ENCODE data around the gene HSD17B10.
"Not testable (repeated sequence)": the region's sequence is repeated elsewhere in the genome, so short reads cannot be mapped to it uniquely, and the experiment has no call there.

HSD17B10 gene

GRCh38 chrX:53433651-53434639, at the start of gene HSD17B10:
TSS of gene HSD17B10 (minus strand) at chrX:53434370. CDS start at chrX:53434345, 25 bp downstream.
- H3K27me3 Mint-ChIP-seq = peaks cover 32% of the 10 kb centered on the region
- peaks cover 32% of the 10 kb centered on the region for H3K4me1 Mint-ChIP-seq (ENCODE audit: low read depth)
- H3K9me3 Mint-ChIP-seq = no peaks in the 10 kb centered on the region

GRCh38 chrX:53483416-53483815, 49.2 kb upstream of the HSD17B10 start:
- H3K9me3 Mint-ChIP-seq = no peaks in the 10 kb centered on the region
- peaks cover 30% of the 10 kb centered on the region for H3K27me3 Mint-ChIP-seq
- H3K27ac Mint-ChIP-seq = no peak overlapping the region
- no peaks in the 10 kb centered on the region for H3K36me3 Mint-ChIP-seq (ENCODE audit: low read depth)
- H3K4me3 Mint-ChIP-seq = no peak overlapping the region
- no peak for DNase-seq
- peaks cover 2% of the 10 kb centered on the region for H3K4me1 Mint-ChIP-seq (ENCODE audit: low read depth)

More at GRCh38 chrX:53433651-53434639, at the start of gene HSD17B10:
- peak; percentile 88 for DNase-seq
- Mint-ChIP-seq H3K27ac (peak within 1 kb of the TSS; percentile 93), H3K4me3 (peak within 1 kb of the TSS; percentile 93), H3K36me3 (ENCODE audit: low read depth) (peaks cover 41% of the 10 kb centered on the region)

GRCh38 chrX:53481816-53482465, 47.8 kb upstream of the HSD17B10 start:
- H3K36me3 Mint-ChIP-seq (ENCODE audit: low read depth) = no peaks in the 10 kb centered on the region
- H3K27ac Mint-ChIP-seq = no peak overlapping the region
- no peak overlapping the region for H3K4me3 Mint-ChIP-seq
- DNase-seq = peak; percentile 56
- H3K4me1 Mint-ChIP-seq (ENCODE audit: low read depth) = peaks cover 2% of the 10 kb centered on the region
- no peaks in the 10 kb centered on the region for H3K9me3 Mint-ChIP-seq
- peaks cover 37% of the 10 kb centered on the region for H3K27me3 Mint-ChIP-seq

- Mint-ChIP-seq H3K27ac (no peak overlapping the region), H3K27me3 (peaks cover 44% of the 10 kb centered on the region), H3K4me1 (ENCODE audit: low read depth) (peaks cover 2% of the 10 kb centered on the region), H3K36me3 (ENCODE audit: low read depth) (no peaks in the 10 kb centered on the region), H3K9me3 (no peaks in the 10 kb centered on the region), H3K4me3 (no peak overlapping the region)
- no peak for DNase-seq
These were observed 46.9 kb upstream of the HSD17B10 start for GRCh38 chrX:53481093-53481492.

GRCh38 chrX:53479301-53479700, 45.1 kb upstream of the HSD17B10 start:
- Mint-ChIP-seq H3K36me3 (ENCODE audit: low read depth) (no peaks in the 10 kb centered on the region), H3K4me3 (no peak overlapping the region), H3K4me1 (ENCODE audit: low read depth) (peaks cover 2% of the 10 kb centered on the region)

GRCh38 chrX:53476371-53476770, 42.2 kb upstream of the HSD17B10 start:
- Mint-ChIP-seq H3K27ac (no peak overlapping the region), H3K36me3 (ENCODE audit: low read depth) (no peaks in the 10 kb centered on the region), H3K27me3 (peaks cover 57% of the 10 kb centered on the region), H3K9me3 (no peaks in the 10 kb centered on the region), H3K4me1 (ENCODE audit: low read depth) (no peaks in the 10 kb centered on the region), H3K4me3 (no peak overlapping the region)
- no peak for DNase-seq

More at GRCh38 chrX:53479301-53479700, 45.1 kb upstream of the HSD17B10 start:
- Mint-ChIP-seq H3K27ac (no peak overlapping the region), H3K9me3 (no peaks in the 10 kb centered on the region), H3K27me3 (peaks cover 51% of the 10 kb centered on the region)
- no peak for DNase-seq

GRCh38 chrX:53474707-53475106, 40.5 kb upstream of the HSD17B10 start:
- H3K27ac Mint-ChIP-seq = no peak overlapping the region
- H3K27me3 Mint-ChIP-seq = peaks cover 61% of the 10 kb centered on the region
- H3K4me3 Mint-ChIP-seq = no peak overlapping the region
- H3K9me3 Mint-ChIP-seq = no peaks in the 10 kb centered on the region
- H3K4me1 Mint-ChIP-seq (ENCODE audit: low read depth) = no peaks in the 10 kb centered on the region
- H3K36me3 Mint-ChIP-seq (ENCODE audit: low read depth) = no peaks in the 10 kb centered on the region
- no peak for DNase-seq

GRCh38 chrX:53471346-53471745, 37.2 kb upstream of the HSD17B10 start:
- Mint-ChIP-seq H3K27me3 (peaks cover 55% of the 10 kb centered on the region), H3K4me1 (ENCODE audit: low read depth) (no peaks in the 10 kb centered on the region), H3K9me3 (no peaks in the 10 kb centered on the region), H3K27ac (no peak overlapping the region), H3K4me3 (no peak overlapping the region), H3K36me3 (ENCODE audit: low read depth) (no peaks in the 10 kb centered on the region)
- no peak for DNase-seq

GRCh38 chrX:53468659-53469058, 34.5 kb upstream of the HSD17B10 start:
- not testable (repeated sequence) for H3K4me1 Mint-ChIP-seq (ENCODE audit: low read depth); H3K27ac Mint-ChIP-seq; H3K36me3 Mint-ChIP-seq (ENCODE audit: low read depth); H3K4me3 Mint-ChIP-seq; DNase-seq; H3K9me3 Mint-ChIP-seq
- H3K27me3 Mint-ChIP-seq = peaks cover 47% of the 10 kb centered on the region

- no peaks in the 10 kb centered on the region for H3K9me3 Mint-ChIP-seq
- H3K36me3 Mint-ChIP-seq (ENCODE audit: low read depth) = no peaks in the 10 kb centered on the region
- no peaks in the 10 kb centered on the region for H3K4me1 Mint-ChIP-seq (ENCODE audit: low read depth)
- no peak overlapping the region for H3K4me3 Mint-ChIP-seq
- H3K27ac Mint-ChIP-seq = no peak overlapping the region
- DNase-seq = no peak
- H3K27me3 Mint-ChIP-seq = peaks cover 36% of the 10 kb centered on the region
These were observed 23.9 kb upstream of the HSD17B10 start for GRCh38 chrX:53458082-53458481.

- no peak overlapping the region for H3K27ac Mint-ChIP-seq
- H3K9me3 Mint-ChIP-seq = no peaks in the 10 kb centered on the region
- H3K4me3 Mint-ChIP-seq = no peak overlapping the region
- H3K27me3 Mint-ChIP-seq = peaks cover 34% of the 10 kb centered on the region
- H3K4me1 Mint-ChIP-seq (ENCODE audit: low read depth) = no peaks in the 10 kb centered on the region
- DNase-seq = no peak
- no peaks in the 10 kb centered on the region for H3K36me3 Mint-ChIP-seq (ENCODE audit: low read depth)
These were observed 22.1 kb upstream of the HSD17B10 start for GRCh38 chrX:53456254-53456653.

GRCh38 chrX:53452812-53453211, 18.6 kb upstream of the HSD17B10 start:
- no peak overlapping the region for H3K4me3 Mint-ChIP-seq
- no peaks in the 10 kb centered on the region for H3K4me1 Mint-ChIP-seq (ENCODE audit: low read depth)
- H3K27me3 Mint-ChIP-seq = peaks cover 27% of the 10 kb centered on the region
- no peak for DNase-seq
- H3K36me3 Mint-ChIP-seq (ENCODE audit: low read depth) = no peaks in the 10 kb centered on the region
- no peaks in the 10 kb centered on the region for H3K9me3 Mint-ChIP-seq
- no peak overlapping the region for H3K27ac Mint-ChIP-seq

- no peaks in the 10 kb centered on the region for H3K4me1 Mint-ChIP-seq (ENCODE audit: low read depth)
- H3K9me3 Mint-ChIP-seq = no peaks in the 10 kb centered on the region
- no peak for DNase-seq
- H3K4me3 Mint-ChIP-seq = no peak overlapping the region
- H3K36me3 Mint-ChIP-seq (ENCODE audit: low read depth) = no peaks in the 10 kb centered on the region
- no peak overlapping the region for H3K27ac Mint-ChIP-seq
- peaks cover 9% of the 10 kb centered on the region for H3K27me3 Mint-ChIP-seq
These were observed 15.5 kb upstream of the HSD17B10 start for GRCh38 chrX:53449632-53450031.

- Mint-ChIP-seq H3K27ac (no peak overlapping the region), H3K4me1 (ENCODE audit: low read depth) (no peaks in the 10 kb centered on the region), H3K36me3 (ENCODE audit: low read depth) (no peaks in the 10 kb centered on the region), H3K9me3 (no peaks in the 10 kb centered on the region), H3K4me3 (no peak overlapping the region), H3K27me3 (peaks cover 10% of the 10 kb centered on the region)
- DNase-seq = no peak
These were observed 13.3 kb upstream of the HSD17B10 start for GRCh38 chrX:53447441-53447840.

GRCh38 chrX:53445977-53446376, 11.8 kb upstream of the HSD17B10 start:
- Mint-ChIP-seq H3K36me3 (ENCODE audit: low read depth) (no peaks in the 10 kb centered on the region), H3K27ac (no peak overlapping the region), H3K4me1 (ENCODE audit: low read depth) (peaks cover 9% of the 10 kb centered on the region), H3K4me3 (no peak overlapping the region), H3K9me3 (no peaks in the 10 kb centered on the region), H3K27me3 (peaks cover 22% of the 10 kb centered on the region)
- peak; percentile 58 for DNase-seq
